GM23338 (cell line): ENCODE measurements around the gene ASXL2. TPM values are rescaled to one million over a fixed set of nuclear protein-coding genes. Genes with fewer than 3 reads are reported as not detected.

ENCODE experiments used
- ATAC-seq: fragments of 200-7000 bp; cut with Tn5 transposase; 3 replicates; pipeline ENCODE4 v1.9.1; 2020
- DNase-seq: peaks from one replicate; pipeline ENCODE4 v3.0.0-alpha.2; 2015; ENCODE audit warnings: low spot score
- H2AFZ ChIP-seq: fragments of 200-600 bp; sonication (generic); 2 replicates; pipeline ENCODE4 v1.8.0; 2016; ENCODE audit warnings: antibody characterized with exemption, mild to moderate bottlenecking, moderate library complexity
- H3F3A ChIP-seq: fragments of 200-600 bp; sonication (generic); replicated peaks from 2 replicates; pipeline ENCODE4 v1.8.0; 2017; ENCODE audit warnings: antibody characterized with exemption, mixed run types, low read depth
- H3K27ac ChIP-seq: fragments of 200-600 bp; sonication (generic); 2 replicates; pipeline ENCODE4 v1.6.1; 2016; ENCODE audit warnings: low read depth
- H3K27me3 ChIP-seq: fragments of 200-600 bp; sonication (generic); 2 replicates; pipeline ENCODE4 v1.8.0; 2016; ENCODE audit warnings: mild to moderate bottlenecking, mixed run types, moderate library complexity; ENCODE audit not compliant: insufficient read depth
- H3K36me3 ChIP-seq: fragments of 200-600 bp; sonication (generic); 2 replicates; pipeline ENCODE4 v1.8.0; 2016; ENCODE audit warnings: mild to moderate bottlenecking; ENCODE audit not compliant: insufficient read depth
- H3K4me1 ChIP-seq: fragments of 200-600 bp; sonication (generic); 2 replicates; pipeline ENCODE4 v1.8.0; 2016; ENCODE audit warnings: mild to moderate bottlenecking, moderate library complexity; ENCODE audit not compliant: insufficient read depth
- H3K4me2 ChIP-seq: fragments of 200-600 bp; sonication (generic); 2 replicates; pipeline ENCODE4 v1.7.1; 2017; ENCODE audit warnings: mixed run types
- H3K4me3 ChIP-seq: fragments of 200-600 bp; sonication (generic); 2 replicates; pipeline ENCODE4 v1.6.1; 2016; ENCODE audit warnings: mixed run types
- H3K79me2 ChIP-seq: fragments of 200-600 bp; sonication (generic); replicated peaks from 2 replicates; pipeline ENCODE4 v1.8.0; 2017; ENCODE audit warnings: mild to moderate bottlenecking; ENCODE audit not compliant: insufficient read depth
- H3K9me2 ChIP-seq: fragments of 200-600 bp; sonication (generic); 2 replicates; pipeline ENCODE4 v1.8.0; 2017; ENCODE audit not compliant: insufficient read depth
- H4K20me1 ChIP-seq: fragments of 200-600 bp; sonication (generic); replicated peaks from 2 replicates; pipeline ENCODE4 v1.8.0; 2017; ENCODE audit warnings: mild to moderate bottlenecking; ENCODE audit not compliant: insufficient read depth
- H3K27ac Mint-ChIP-seq: 2 replicates; pipeline ENCODE4 v1.8.0; 2020; ENCODE audit warnings: inconsistent platforms, mild to moderate bottlenecking, moderate library complexity, mixed read lengths
- H3K27me3 Mint-ChIP-seq: 3 replicates; pipeline ENCODE4 v1.8.0; 2022; ENCODE audit warnings: low read depth, mild to moderate bottlenecking, moderate library complexity, mixed read lengths, inconsistent platforms; ENCODE audit not compliant: insufficient read depth, poor library complexity
- H3K36me3 Mint-ChIP-seq: 3 replicates; pipeline ENCODE4 v1.8.0; 2021; ENCODE audit warnings: low read depth, mild to moderate bottlenecking, inconsistent platforms, moderate library complexity, mixed read lengths
- H3K4me1 Mint-ChIP-seq: 3 replicates; pipeline ENCODE4 v1.8.0; 2020; ENCODE audit warnings: mild to moderate bottlenecking, inconsistent platforms, mixed read lengths
- H3K4me3 Mint-ChIP-seq: 3 replicates; pipeline ENCODE4 v1.8.0; 2021; ENCODE audit warnings: moderate library complexity, mild to moderate bottlenecking, inconsistent platforms, mixed read lengths
- H3K9me3 Mint-ChIP-seq: 3 replicates; pipeline ENCODE4 v1.8.0; 2020; ENCODE audit warnings: moderate library complexity, mild to moderate bottlenecking, inconsistent platforms, mixed read lengths
- CREB1 ChIP-seq: fragments of 250-450 bp; sonication (Bioruptor Pico); IDR thresholded peaks from 2 replicates; pipeline ENCODE4 v1.5.0; 2020; ENCODE audit warnings: low read depth, mild to moderate bottlenecking, moderate library complexity
- EZH2 ChIP-seq: fragments of 200-600 bp; sonication (generic); IDR thresholded peaks from one replicate; pipeline ENCODE4 v1.8.0; 2017; ENCODE audit warnings: antibody characterized with exemption, mild to moderate bottlenecking, low read depth; ENCODE audit not compliant: unreplicated experiment
- EZH2phosphoT487 ChIP-seq: fragments of 200-600 bp; sonication (generic); IDR thresholded peaks from one replicate; pipeline ENCODE4 v1.8.1; 2018; ENCODE audit warnings: antibody characterized with exemption; ENCODE audit not compliant: unreplicated experiment
- NANOG ChIP-seq: IDR thresholded peaks from 2 replicates; pipeline ENCODE4 v1.6.1; 2016; ENCODE audit warnings: antibody characterized with exemption, borderline replicate concordance
- POLR2AphosphoS5 ChIP-seq: IDR thresholded peaks from 2 replicates; pipeline ENCODE4 v1.6.1; 2016; ENCODE audit warnings: antibody characterized with exemption, low read depth
- STAT1 ChIP-seq: IDR thresholded peaks from one replicate; pipeline ENCODE4 v1.6.1; 2016; ENCODE audit warnings: antibody characterized with exemption; ENCODE audit not compliant: unreplicated experiment
- ZNF114 ChIP-seq: fragments of 250-450 bp; sonication (Bioruptor Pico); IDR thresholded peaks from 2 replicates; pipeline ENCODE4 v1.5.0; 2020; ENCODE audit warnings: mild to moderate bottlenecking, moderate library complexity
- ZNF331 ChIP-seq: fragments of 250-450 bp; sonication (Bioruptor Pico); IDR thresholded peaks from 2 replicates; pipeline ENCODE4 v1.5.0; 2020; ENCODE audit warnings: low read depth, mild to moderate bottlenecking, moderate library complexity
- polyA plus RNA-seq: library from polyadenylated mRNA; unstranded; fragments of >200 nt; fragmentation: Nextera tagmentation; extraction: Ambion mirVana; gene quantifications from 2 replicates; pipeline ENCODE4 v1.2.1, GENCODE V29; 2016
- total RNA-seq: library from RNA; depleted of rRNA; stranded (reverse); fragments of >200 nt; shearing (Covaris generic); gene quantifications from 2 replicates; pipeline ENCODE4 v1.2.3, GENCODE V29; 2014
- TF ChIP-seq, protein P1 (sequence below): IDR thresholded peaks from one replicate; pipeline ENCODE4 v1.6.1; 2018; ENCODE audit warnings: antibody characterized with exemption; ENCODE audit not compliant: unreplicated experiment
- TF ChIP-seq, protein P2 (sequence below): IDR thresholded peaks from 2 replicates; pipeline ENCODE4 v1.6.1; 2016; ENCODE audit warnings: antibody characterized with exemption

ASXL2 gene
- total and polyA plus RNA-seq, 2 experiments from 2014 or later = 7.0 to 21.8 TPM

- TF ChIP-seq, protein P1, sequence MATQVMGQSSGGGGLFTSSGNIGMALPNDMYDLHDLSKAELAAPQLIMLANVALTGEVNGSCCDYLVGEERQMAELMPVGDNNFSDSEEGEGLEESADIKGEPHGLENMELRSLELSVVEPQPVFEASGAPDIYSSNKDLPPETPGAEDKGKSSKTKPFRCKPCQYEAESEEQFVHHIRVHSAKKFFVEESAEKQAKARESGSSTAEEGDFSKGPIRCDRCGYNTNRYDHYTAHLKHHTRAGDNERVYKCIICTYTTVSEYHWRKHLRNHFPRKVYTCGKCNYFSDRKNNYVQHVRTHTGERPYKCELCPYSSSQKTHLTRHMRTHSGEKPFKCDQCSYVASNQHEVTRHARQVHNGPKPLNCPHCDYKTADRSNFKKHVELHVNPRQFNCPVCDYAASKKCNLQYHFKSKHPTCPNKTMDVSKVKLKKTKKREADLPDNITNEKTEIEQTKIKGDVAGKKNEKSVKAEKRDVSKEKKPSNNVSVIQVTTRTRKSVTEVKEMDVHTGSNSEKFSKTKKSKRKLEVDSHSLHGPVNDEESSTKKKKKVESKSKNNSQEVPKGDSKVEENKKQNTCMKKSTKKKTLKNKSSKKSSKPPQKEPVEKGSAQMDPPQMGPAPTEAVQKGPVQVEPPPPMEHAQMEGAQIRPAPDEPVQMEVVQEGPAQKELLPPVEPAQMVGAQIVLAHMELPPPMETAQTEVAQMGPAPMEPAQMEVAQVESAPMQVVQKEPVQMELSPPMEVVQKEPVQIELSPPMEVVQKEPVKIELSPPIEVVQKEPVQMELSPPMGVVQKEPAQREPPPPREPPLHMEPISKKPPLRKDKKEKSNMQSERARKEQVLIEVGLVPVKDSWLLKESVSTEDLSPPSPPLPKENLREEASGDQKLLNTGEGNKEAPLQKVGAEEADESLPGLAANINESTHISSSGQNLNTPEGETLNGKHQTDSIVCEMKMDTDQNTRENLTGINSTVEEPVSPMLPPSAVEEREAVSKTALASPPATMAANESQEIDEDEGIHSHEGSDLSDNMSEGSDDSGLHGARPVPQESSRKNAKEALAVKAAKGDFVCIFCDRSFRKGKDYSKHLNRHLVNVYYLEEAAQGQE = no peak
- TF ChIP-seq CREB1 (CRISPR knock-in tag) (no peak), POLR2AphosphoS5 (no peak), STAT1 (no peak)
Observed at GRCh38 chr2:25881764-25882163, 3.5 kb upstream of the ASXL2 start (continued).

- H3K9me3 Mint-ChIP-seq = no peaks in the 10 kb centered on the region; the same call in 2 of the 3 replicates
- peaks cover 12% of the 10 kb centered on the region for H4K20me1 ChIP-seq
- no peak for DNase-seq
- H3K27me3 Mint-ChIP-seq = peaks cover 3% of the 10 kb centered on the region
- peaks cover 14% of the 10 kb centered on the region for H3K4me1 Mint-ChIP-seq
- peak overlapping the region; percentile 85 for H3K4me2 ChIP-seq
- no peaks in the 10 kb centered on the region for H3K27me3 ChIP-seq
- peaks cover 35% of the 10 kb centered on the region for H3K79me2 ChIP-seq
- ATAC-seq = no peak
- peak overlapping the region; percentile 93 for H3K27ac Mint-ChIP-seq
- H3F3A ChIP-seq = peaks cover 4% of the 10 kb centered on the region
- peak overlapping the region; percentile 95; the same call in 1 of the 2 replicates for H3K27ac ChIP-seq
- H3K4me3 ChIP-seq = peak overlapping the region; percentile 97
- peaks cover 8% of the 10 kb centered on the region; the same call in 1 of the 2 replicates for H3K4me1 ChIP-seq
- H3K4me3 Mint-ChIP-seq = peak overlapping the region; percentile 98
- H3K36me3 ChIP-seq = no peaks in the 10 kb centered on the region
- no peaks in the 10 kb centered on the region for H3K9me2 ChIP-seq
- 0 out of 3 replicates have a peak, but pooled peaks cover 6% of the 10 kb centered on the region for H3K36me3 Mint-ChIP-seq
- peak overlapping the region; percentile 92; the same call in 1 of the 2 replicates for H2AFZ ChIP-seq
- TF ChIP-seq NANOG = no peak
- TF ChIP-seq EZH2 = no peak
- no peak for TF ChIP-seq ZNF331
- no peak for TF ChIP-seq POLR2AphosphoS5
- no peak for TF ChIP-seq CREB1 (CRISPR knock-in tag)
- no peak for TF ChIP-seq EZH2phosphoT487
- TF ChIP-seq, protein P2, sequence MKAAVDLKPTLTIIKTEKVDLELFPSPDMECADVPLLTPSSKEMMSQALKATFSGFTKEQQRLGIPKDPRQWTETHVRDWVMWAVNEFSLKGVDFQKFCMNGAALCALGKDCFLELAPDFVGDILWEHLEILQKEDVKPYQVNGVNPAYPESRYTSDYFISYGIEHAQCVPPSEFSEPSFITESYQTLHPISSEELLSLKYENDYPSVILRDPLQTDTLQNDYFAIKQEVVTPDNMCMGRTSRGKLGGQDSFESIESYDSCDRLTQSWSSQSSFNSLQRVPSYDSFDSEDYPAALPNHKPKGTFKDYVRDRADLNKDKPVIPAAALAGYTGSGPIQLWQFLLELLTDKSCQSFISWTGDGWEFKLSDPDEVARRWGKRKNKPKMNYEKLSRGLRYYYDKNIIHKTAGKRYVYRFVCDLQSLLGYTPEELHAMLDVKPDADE = no peak
- TF ChIP-seq, protein P1 = no peak
- TF ChIP-seq ZNF114 = no peak
- TF ChIP-seq STAT1 = no peak
Observed at GRCh38 chr2:25879133-25879730, 945 bp upstream of the ASXL2 start.
